ENCODE measurements around the gene YAF2.

Gene YAF2

DNA sequence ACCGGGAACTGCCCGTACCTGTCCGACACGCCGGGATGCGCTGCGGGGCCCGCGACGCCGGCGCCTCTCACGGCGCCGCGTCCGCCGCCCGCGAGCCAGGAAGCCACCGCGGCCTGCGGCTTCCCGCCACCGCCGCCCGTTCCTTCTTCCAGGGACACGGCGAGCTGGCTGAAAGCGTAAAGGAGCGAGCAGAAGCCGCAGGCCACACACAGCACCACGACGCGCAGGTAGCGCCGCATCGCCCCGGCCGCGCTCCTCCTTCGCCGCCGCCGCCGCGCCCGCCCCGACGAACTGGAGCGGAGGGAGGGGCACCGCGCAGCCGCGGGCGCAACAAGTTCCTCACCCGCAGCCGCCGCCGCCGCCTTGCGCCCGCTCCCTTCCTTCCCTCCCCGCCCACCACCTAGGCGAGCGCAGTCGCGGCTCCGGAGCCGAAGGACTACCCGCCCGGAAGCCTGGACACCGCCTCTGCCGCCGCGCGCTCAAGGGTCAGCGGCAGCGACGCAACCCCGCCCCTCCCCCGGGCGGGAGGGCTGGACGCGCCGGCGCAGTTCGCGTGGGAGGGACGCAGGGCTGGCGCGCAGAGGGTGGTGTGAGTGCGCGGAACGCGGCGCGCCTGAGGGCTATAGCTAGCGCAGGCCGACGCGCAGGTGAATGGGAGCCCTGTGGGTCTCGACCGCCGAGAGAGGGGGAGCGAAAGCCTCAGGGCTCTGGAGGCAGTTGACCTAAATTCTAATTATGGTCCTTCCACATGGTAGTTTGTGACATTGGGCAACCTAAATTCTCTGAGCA is 93.4 kb downstream of the YAF2 start, which contains the start of gene GXYLT1:
Gene GXYLT1 (minus strand): TSS at position 467 of the 789 bp plus-strand sequence. CDS start 228 bp downstream, at position 239.
- DNase-seq (ENCODE audit: low read depth), result peak; percentile 87

DNA sequence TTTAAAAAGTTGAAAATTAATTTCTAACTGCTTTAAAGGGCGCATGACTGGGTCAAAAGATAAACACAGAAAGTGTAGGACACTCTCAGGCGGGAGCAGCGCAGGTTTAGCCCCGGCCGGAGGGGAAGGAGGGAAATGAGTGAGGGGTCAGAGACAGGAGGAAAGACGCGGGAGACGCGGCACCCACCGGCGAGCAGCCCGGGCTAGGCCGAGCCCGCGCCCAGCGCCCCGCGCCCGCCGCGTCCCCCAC is 94.0 kb downstream of the YAF2 start:
- no peak for DNase-seq (ENCODE audit: low read depth)

DNA sequence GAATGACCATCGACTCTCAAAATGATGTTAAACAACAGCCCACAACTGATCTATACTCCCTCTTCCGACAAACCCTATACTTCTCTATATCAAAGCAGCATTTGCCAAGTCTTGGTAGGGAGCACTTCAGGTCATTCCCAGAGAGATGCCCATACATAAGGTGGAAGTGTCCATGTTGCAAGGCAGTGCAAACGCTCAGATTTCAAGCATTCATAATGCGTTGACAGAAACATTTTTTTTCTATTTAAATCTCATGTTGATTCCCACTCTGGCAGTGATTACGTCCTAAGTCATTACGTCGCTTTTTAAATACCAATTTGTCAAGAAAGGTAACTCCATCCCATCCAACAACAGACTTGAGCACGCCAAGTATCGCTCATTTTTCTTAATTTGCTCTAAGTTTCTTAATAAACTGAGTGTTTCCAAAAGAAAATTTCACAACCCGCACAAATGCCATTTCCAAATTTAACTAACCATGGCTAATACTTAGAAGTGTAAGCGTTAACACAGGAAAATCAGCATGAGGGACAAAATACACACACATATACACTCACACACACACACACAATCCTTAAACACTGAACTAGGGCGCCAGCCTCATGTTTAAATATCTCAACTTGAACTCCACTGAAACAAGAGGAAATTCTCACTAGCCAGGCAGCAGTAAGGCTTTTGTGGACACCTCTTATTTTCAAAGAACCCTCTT is 94.4 kb downstream of the YAF2 start:
- DNase-seq (ENCODE audit: low read depth), result no peak

DNA sequence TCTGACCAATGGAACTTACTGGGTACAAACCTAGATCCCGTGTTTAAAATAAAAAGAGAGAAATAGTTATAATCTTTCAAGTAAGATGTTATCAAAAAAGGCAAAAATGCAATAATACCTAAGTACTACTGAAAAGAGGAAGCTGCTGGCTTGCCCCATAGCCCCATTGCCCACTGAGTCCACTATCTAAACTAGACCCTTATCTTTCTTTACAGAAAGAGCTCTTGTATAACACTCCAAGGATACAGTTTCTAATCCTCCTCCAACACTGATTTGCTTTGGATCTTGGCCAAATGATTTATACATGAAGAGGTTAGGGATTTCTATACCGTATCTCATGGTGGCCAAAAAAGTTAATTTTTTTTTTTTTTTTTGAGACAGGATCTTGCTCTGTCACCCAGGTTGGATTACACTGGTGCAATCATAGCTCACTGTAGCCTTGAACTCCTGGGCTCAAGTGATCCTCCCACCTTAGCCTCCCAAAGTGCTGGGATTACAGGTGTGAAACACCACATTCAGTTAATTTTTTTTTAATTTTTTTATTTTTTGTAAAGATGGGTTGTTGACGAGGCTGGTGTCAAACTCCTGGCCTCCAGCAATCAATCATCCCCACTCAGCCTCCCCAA is 96.0 kb downstream of the YAF2 start:
- DNase-seq (ENCODE audit: low read depth), result no peak

DNA sequence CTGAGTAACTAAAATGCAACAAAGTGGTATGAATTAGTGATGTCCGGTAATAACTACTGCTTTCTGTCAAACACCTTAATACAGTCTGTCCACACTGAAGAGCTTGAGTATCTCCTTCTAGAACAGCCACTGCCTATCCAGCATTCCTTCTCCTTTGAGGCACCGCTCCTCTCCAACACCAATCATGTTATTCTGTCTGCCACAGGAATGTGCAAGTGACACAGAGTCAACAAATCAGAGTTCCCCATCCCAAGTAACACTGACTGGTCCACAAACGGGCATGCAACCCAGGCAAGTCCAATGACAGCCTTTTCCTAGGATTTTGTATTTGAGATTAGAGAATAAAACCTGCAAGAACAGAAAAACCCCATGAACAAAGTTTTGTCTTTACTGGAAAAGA is 97.1 kb downstream of the YAF2 start:
- DNase-seq (ENCODE audit: low read depth), result no peak

DNA sequence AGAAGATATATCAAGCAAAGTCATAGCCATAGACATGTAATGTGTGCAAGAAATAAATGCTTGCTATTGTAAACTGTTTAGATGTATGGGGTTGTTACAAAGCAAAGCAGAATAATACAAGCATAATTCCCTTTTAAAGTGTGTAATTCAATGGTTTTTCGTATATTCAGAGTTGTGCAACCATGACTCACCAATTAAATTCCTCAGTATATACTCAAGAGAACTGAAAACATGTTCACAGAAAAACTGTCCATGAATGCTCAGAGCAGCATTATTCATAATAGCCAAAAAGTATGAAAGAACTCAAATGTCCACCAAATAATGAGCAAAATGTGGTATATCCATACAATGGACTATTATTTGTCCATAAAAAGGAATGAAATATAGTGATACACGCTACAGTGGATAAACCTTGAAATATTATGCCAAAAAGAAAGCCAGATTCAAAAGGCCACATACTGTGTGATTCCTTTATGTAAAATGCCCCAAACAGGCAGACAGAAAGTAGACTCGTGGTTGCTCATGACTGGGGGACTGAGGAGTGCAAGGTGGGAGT is 102.7 kb downstream of the YAF2 start:
- peak; percentile 38 for DNase-seq (ENCODE audit: low read depth)

DNA sequence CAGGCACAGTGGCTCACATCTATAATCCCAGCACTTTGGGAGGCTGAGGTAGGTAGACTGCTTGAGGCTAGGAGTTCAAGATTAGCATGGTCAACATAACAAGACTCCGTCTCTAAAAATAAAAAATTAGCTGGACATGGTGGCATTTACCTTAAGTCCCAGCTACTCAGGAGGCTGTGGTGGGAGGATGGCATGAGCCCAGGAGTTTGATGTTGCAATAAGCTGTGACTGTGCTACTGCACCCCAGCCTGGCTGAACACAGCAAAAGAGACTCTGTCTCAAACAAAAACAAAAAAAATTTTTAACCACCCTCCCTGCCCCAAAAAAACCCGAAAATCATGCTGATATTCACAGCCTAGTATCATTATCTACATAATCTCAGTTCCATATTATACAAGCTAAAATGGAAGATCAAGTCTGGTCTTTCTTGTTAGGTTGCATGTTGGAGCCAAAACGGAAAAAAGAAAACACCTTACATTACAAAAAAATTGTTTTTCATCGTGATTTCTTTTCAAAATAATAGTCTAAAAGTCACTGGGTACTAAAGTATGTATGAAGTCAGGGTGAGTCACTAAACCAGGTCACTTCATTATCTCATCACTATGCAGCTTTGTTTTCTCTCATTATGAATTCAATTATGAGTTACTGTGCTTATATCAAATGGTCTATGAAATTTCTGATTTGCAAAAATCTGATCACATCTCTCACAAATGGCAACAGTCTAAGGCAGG is 107.2 kb downstream of the YAF2 start:
- DNase-seq (ENCODE audit: low read depth), result no peak

DNA sequence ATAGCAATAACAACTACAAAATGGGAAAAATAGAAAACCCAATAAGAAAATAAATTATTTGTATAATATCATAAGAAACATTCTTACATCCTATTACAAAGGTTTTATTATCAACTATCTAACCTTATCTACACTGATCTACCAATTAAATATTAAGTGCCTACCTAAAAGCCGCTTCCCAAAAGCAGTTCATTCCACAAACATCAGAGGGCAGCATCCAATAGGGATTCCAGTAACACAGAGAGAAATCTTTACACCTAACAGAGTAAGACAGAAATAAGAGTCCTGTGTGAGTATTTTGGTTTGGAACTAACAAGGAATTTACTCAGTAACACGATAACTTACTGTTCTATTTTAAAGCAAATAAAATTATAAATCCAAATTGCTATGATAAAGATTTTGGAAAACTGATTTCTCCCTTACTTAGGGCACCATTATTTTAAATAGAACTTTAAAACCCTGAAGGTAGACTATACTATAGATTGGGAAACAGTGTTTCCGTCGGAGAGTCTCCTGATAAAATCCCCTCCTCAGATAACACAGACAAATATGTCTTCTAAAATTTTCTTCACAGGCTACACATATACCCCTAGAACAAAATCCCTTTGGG is 108.3 kb downstream of the YAF2 start:
- peak; percentile 65 for DNase-seq (ENCODE audit: low read depth)

DNA sequence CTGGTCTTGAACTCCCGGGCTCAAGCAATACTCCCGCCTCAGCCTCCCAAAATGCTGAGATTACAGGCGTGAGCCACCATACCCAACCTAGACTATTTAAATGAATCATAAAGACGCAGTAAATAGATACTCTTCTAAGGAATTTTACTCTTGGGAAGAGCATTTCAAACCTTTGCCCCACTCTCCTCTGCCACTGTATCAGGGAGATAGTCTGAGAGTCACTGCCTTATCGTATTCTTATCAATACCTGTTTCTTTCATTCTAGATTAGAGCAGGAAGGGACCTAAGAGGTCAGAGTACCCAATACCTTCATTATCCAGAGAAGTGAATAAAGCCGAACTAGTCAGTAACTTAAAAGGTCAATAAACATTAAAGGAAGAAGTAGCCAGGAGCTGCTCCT is 109.2 kb downstream of the YAF2 start:
- DNase-seq (ENCODE audit: low read depth), result no peak

DNA sequence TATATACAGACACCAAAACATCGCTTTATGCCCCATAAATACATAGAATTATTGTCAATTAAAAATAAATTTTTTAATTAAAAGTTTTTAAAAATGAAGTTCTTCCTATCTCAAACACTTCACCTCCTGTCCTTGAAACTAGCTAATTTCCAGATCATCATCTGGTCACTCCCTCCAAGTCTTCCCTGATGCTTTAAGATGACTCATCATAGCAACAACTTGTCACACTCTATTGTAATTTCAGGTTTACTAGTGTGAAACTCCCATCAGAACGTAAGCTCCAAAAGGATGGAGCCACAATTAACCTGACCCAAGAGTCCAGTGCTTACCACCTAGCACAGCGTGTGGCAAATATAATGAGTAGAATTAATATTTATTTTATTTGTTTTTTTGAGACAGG is 109.7 kb downstream of the YAF2 start:
- DNase-seq (ENCODE audit: low read depth), result no peak

DNA sequence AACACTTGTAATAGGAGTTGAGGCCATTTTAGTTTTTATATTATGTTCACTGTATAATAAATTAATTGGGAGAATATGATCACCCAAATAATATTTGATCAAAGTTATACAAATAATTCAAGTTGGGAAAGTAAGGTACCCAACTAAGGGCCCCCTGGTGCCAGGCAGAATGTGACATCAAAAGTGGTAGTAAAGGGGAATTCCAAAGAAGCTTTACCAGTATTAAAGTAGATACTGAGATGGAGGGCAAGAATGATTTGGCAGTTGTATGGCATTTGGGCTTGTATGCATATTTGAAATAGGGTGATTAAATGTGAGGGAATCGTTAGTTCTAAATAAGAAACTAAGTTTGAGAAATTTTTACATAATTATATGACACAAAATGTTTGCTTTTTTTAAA is 111.1 kb downstream of the YAF2 start:
- DNase-seq (ENCODE audit: low read depth), result no peak

DNA sequence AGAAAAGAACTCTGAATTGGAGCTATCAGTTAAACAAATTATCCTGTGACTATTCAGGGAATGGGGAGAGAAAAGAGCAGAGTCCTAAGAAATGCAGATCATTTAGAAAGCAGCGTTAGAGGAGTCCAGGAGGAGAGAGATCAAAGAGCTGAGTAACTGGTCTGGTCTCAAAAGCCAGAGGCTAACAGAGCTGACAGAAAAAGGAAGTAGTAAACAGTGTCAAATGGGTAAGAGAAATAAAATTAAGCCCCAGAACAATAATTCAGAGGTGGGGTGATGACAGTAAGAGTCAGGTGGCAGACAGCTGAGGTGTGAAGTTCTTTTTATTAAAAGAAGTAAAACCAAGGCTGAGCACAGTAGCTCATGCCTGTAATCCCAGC is 112.7 kb downstream of the YAF2 start:
- DNase-seq (ENCODE audit: low read depth), result no peak

DNA sequence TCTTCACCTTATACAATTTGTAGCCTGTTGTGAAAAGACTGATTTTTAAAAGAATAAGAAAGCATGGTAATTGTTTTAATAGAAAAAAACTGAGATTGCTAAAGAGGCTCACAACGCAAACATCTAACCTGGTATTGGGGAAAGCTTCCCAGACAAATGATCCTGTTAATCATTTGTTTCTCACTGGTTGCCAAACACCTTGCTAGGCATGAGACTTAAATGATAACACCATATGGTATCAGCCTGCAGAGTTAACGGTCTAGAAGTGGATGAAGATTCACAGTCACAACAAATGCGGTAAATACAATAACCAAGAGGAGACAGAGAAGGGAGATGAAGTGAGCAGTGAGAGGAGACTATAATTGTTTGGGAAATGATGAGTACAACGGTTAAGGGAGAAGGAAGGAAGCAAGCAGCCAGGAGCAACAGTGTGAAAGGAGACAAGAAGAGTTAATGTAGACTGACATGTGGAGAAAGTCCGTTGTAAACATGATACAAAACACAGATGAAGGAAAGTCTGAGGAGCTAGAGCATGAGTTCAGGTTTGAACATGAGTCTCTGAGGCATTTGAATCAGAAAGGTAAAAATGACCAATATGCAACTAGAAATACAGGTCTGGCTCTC is 113.2 kb downstream of the YAF2 start:
- DNase-seq (ENCODE audit: low read depth), result no peak

DNA sequence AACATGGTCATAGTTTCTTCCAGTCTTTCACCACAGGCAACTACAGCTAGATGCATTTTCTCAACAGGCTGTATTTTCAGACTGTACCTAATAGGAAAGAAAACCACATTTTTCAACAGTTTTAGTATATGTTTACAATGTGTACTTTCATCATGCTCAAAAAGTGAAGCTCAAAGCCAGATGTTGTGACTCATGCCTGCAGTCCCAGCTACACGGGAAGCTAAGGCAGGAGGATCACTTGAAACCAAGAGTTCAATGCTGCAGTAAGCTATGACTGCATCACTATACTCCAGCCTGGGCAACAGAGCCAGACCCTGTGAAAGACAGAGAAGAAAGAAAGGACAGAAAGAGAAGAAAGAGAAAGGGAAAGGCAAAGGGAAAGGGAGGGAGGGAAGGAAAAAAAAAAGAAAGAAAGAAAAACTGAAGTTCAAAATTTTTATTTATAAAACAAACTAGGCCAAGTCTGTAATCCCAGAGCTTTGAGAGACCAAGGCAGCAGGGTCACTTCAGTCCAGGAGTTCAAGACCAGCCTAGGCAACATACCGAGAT is 118.9 kb downstream of the YAF2 start:
- peak; percentile 61 for DNase-seq (ENCODE audit: low read depth)

DNA sequence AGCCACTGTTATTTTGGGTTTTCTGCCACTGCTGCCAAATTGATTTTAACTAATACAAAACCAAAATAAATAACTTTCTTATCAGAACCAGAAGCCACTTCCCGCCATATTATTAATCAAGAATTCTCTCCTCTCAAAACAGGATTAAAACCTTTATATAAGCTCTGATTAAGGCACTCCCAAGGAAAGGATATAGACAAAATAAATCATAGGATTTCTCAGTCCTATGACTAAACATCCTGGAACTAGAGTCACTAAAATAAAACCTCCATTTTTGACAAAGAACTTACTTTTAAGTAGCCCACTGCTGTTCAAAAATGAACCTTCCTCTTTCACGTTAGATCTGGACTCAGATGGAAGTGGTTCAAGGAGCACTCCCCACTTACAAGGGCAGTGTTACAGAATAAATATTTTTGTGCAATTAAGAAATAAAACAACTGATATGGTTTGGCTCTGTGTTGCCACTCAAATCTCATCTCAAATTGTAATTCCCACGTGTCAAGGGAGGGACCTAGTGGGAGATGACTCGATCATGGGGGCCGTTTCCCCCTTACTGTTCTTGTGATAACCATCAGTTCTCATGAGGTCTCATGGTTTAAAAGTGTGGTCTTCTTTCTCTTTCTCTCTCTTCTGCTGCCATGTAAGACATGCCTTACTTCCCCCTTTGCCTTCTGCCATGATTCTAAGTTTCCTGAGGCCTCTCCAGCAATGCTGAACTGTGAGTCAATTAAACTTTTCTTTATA is 119.7 kb downstream of the YAF2 start:
- DNase-seq (ENCODE audit: low read depth), result no peak

DNA sequence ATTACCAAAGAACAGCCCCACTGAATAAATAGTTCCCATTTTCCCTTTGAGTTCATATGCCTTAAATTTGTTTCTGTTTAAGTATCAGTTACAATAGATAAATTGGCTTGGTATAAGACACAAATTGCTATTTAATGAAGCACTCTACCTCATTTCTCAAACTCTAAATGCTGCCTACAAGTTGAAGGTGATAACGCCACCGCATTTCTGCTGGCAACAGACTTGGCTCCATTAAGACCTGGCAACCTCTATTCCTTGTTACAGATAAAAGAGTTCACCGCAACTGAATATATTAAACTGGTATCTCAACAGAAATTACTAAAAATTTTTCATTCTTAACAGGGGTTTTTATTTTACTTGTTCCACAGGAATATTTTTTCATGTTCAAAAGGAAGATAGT is 129.0 kb downstream of the YAF2 start:
- no peak for DNase-seq (ENCODE audit: low read depth)

Data from fibroblast of the conjunctiva (primary cell).